HCT116 (cell line): ENCODE results near the gene RTN1.

Source experiments
- CTCF ChIP-seq, 3 experiments: fragments of 200-600 bp in 1 of 3; sonication (generic) in 1 of 3; IDR thresholded peaks in 2 of 3; conservative IDR thresholded peaks in 1 of 3; 2 replicates each; pipeline ENCODE4 v1.5.1; 2012 to 2017; ENCODE audit warnings: low read depth in 2 of 3, low read length in 2 of 3, antibody characterized with exemption in 1 of 3, borderline replicate concordance in 1 of 3, control low read depth in 1 of 3, mild to moderate bottlenecking in 1 of 3, mixed read lengths in 1 of 3, mixed run types in 1 of 3, moderate library complexity in 1 of 3; ENCODE audit not compliant: insufficient read depth in 1 of 3
- EGR1 ChIP-seq: IDR thresholded peaks from 2 replicates; pipeline ENCODE4 v1.6.1; 2012; ENCODE audit warnings: low read depth
- EZH2 ChIP-seq: fragments of 200-600 bp; sonication (generic); IDR thresholded peaks from 2 replicates; pipeline ENCODE4 v1.6.1; 2017; ENCODE audit warnings: antibody characterized with exemption, mixed run types
- EZH2phosphoT487 ChIP-seq: fragments of 200-600 bp; IDR thresholded peaks from 2 replicates; pipeline ENCODE4 v1.6.1; 2018; ENCODE audit warnings: antibody characterized with exemption, borderline replicate concordance
- JUND ChIP-seq: IDR thresholded peaks from 2 replicates; pipeline ENCODE4 v1.6.1; 2012
- POLR2A ChIP-seq: IDR thresholded peaks from 2 replicates; pipeline ENCODE4 v1.7.0; 2011; ENCODE audit warnings: borderline replicate concordance; ENCODE audit not compliant: insufficient read depth, insufficient read length; ENCODE audit errors: extremely low read depth
- POLR2AphosphoS5 ChIP-seq: IDR thresholded peaks from 2 replicates; pipeline ENCODE4 v1.6.1; 2011; ENCODE audit warnings: mild to moderate bottlenecking, low read depth, low read length, moderate library complexity
- SP1 ChIP-seq: IDR thresholded peaks from 2 replicates; pipeline ENCODE4 v1.6.1; 2012; ENCODE audit warnings: low read depth
- SRF ChIP-seq: IDR thresholded peaks from 2 replicates; pipeline ENCODE4 v1.6.1; 2012; ENCODE audit warnings: low read depth
- YY1 ChIP-seq: IDR thresholded peaks from 2 replicates; pipeline ENCODE4 v1.6.1; 2011; ENCODE audit warnings: low read length, low read depth, moderate library complexity, mild to moderate bottlenecking; ENCODE audit not compliant: insufficient replicate concordance; ENCODE audit errors: extremely low read depth
- ZNF274 ChIP-seq: fragments of 200-500 bp; sonication (Bioruptor generic); IDR thresholded peaks from 2 replicates; pipeline ENCODE4 v1.6.1; 2014; ENCODE audit warnings: mild to moderate bottlenecking, low read depth, low read length, inconsistent platforms

GRCh38 chr14:59768855-59769375 lies 101.7 kb downstream of the RTN1 start:
- TF ChIP-seq POLR2AphosphoS5 (no peak), YY1 (no peak), EGR1 (no peak), EZH2 (no peak), ZNF274 (no peak), JUND (no peak), SRF (no peak), SP1 (no peak), EZH2phosphoT487 (no peak), CTCF (IDR thresholded peaks at IDR 0.05 in 2 of 3, conservative IDR thresholded peaks at IDR 0.05 in 1 of 3; ENCODE audit: borderline replicate concordance in 1 of 3, insufficient read depth in 1 of 3, low read depth in 2 of 3, low read length in 2 of 3) (no peak), POLR2A (no peak)
